H1 (cell line): ENCODE data around the gene CTNNA3. TPM values are rescaled to one million over a fixed set of nuclear protein-coding genes. Genes with fewer than 3 reads are reported as not detected.

Experiments
- CTCF ChIA-PET: fragments of 300-600 bp; sonication (Branson Sonifier 250); formaldehyde crosslinking; loops from one replicate; lab custom pipeline; 2021; ENCODE audit not compliant: partially characterized antibody; lab: Charles Lee
- POLR2A ChIA-PET: fragments of 300-600 bp; sonication (Branson Sonifier 250); formaldehyde crosslinking; loops from one replicate; lab custom pipeline; 2021; ENCODE audit warnings: inconsistent platforms; ENCODE audit not compliant: partially characterized antibody; lab: Charles Lee
- DNase-seq, 2 experiments: peaks; one replicate each; pipeline versions ENCODE4 v3.0.0 to v3.0.0-alpha.2; 2010 to 2022; ENCODE audit warnings: low spot score in 2 of 2, low read depth in 1 of 2, mixed read lengths in 1 of 2
- FAIRE-seq: peaks from 2 replicates; lab custom pipeline; 2011; peaks lifted over from hg19 to GRCh38; lab: Jason Lieb, UNC
- H2AFZ ChIP-seq: 2 replicates; pipeline ENCODE4 v1.8.1; 2012; ENCODE audit warnings: low read length, inconsistent platforms
- H2AK5ac ChIP-seq: 2 replicates; pipeline ENCODE4 v1.6.1; 2013; ENCODE audit warnings: low read depth, low read length
- H2BK120ac ChIP-seq: replicated peaks from 2 replicates; pipeline ENCODE3; 2013; ENCODE audit warnings: low read depth, low read length, inconsistent platforms
- H2BK12ac ChIP-seq: 2 replicates; pipeline ENCODE4 v1.6.1; 2013; ENCODE audit warnings: low read depth, low read length
- H2BK15ac ChIP-seq: 2 replicates; pipeline ENCODE4 v1.6.1; 2013; ENCODE audit warnings: low read length
- H2BK20ac ChIP-seq: 2 replicates; pipeline ENCODE4 v1.6.1; 2013; ENCODE audit warnings: low read length
- H2BK5ac ChIP-seq: 2 replicates; pipeline ENCODE4 v1.6.1; 2013; ENCODE audit warnings: low read depth, low read length
- H3K14ac ChIP-seq: 2 replicates; pipeline ENCODE4 v1.6.1; 2013; ENCODE audit warnings: inconsistent platforms; ENCODE audit not compliant: insufficient read length
- H3K18ac ChIP-seq: 2 replicates; pipeline ENCODE4 v1.6.1; 2013; ENCODE audit warnings: low read length; ENCODE audit errors: extremely low read depth
- H3K23ac ChIP-seq: 2 replicates; pipeline ENCODE4 v1.6.1; 2013; ENCODE audit warnings: inconsistent platforms; ENCODE audit not compliant: insufficient read length
- H3K23me2 ChIP-seq: 2 replicates; pipeline ENCODE4 v1.6.1; 2013; ENCODE audit warnings: low read depth, low read length
- H3K27ac ChIP-seq: 2 replicates; pipeline ENCODE4 v1.6.1; 2011; ENCODE audit warnings: low read depth, low read length, inconsistent platforms
- H3K27me3 ChIP-seq, 4 experiments: replicated peaks in 1 of 4; 1 replicate in 1 of 4; 2 replicates in 3 of 4; pipeline versions ENCODE4 v1.6.1 to v1.8.1; 2011 to 2013; ENCODE audit warnings: low read length in 3 of 4, mild to moderate bottlenecking in 3 of 4, inconsistent platforms in 2 of 4, mixed read lengths in 2 of 4, moderate library complexity in 1 of 4; ENCODE audit not compliant: control insufficient read depth in 3 of 4, insufficient read depth in 3 of 4; ENCODE audit errors: extremely low read depth in 1 of 4
- H3K36me3 ChIP-seq, 4 experiments: 2 replicates each; pipeline versions ENCODE4 v1.6.1 to v1.8.1; 2011 to 2013; ENCODE audit warnings: mild to moderate bottlenecking in 4 of 4, low read length in 3 of 4, moderate library complexity in 2 of 4, control low read depth in 1 of 4, inconsistent platforms in 1 of 4; ENCODE audit not compliant: insufficient read depth in 4 of 4, control insufficient read depth in 2 of 4
- H3K4ac ChIP-seq: replicated peaks from 2 replicates; pipeline ENCODE3; 2013; ENCODE audit warnings: low read length, low read depth, mixed read lengths, inconsistent platforms; ENCODE audit not compliant: insufficient read length
- H3K4me1 ChIP-seq, 4 experiments: replicated peaks in 1 of 4; 1 replicate in 1 of 4; 2 replicates in 3 of 4; pipeline versions ENCODE4 v1.6.1 to v1.8.1; 2011 to 2013; ENCODE audit warnings: low read length in 3 of 4, inconsistent platforms in 2 of 4, mixed read lengths in 1 of 4; ENCODE audit not compliant: insufficient read depth in 4 of 4, control insufficient read depth in 3 of 4
- H3K4me2 ChIP-seq, 2 experiments: 2 replicates each; pipeline versions ENCODE4 v1.6.1 to v1.8.1; 2011 to 2013; ENCODE audit warnings: low read depth in 2 of 2, low read length in 2 of 2, control low read depth in 1 of 2, inconsistent platforms in 1 of 2, mild to moderate bottlenecking in 1 of 2; ENCODE audit not compliant: insufficient read depth in 1 of 2
- H3K4me3 ChIP-seq, 4 experiments: fragments of 200-600, 300-600 bp in 1 of 4; sonication (generic), shearing (Covaris generic), sonication (Bioruptor Twin) in 1 of 4; 2 replicates each; pipeline versions ENCODE4 v1.5.1 to v1.8.1; 2011 to 2016; ENCODE audit warnings: low read length in 4 of 4, low read depth in 3 of 4, control low read depth in 2 of 4, inconsistent platforms in 2 of 4, mild to moderate bottlenecking in 2 of 4, mixed read lengths in 1 of 4, moderate library complexity in 1 of 4; ENCODE audit not compliant: insufficient read depth in 2 of 4; ENCODE audit errors: extremely low read depth in 1 of 4
- H3K56ac ChIP-seq: replicated peaks from 2 replicates; pipeline ENCODE3; 2013; ENCODE audit warnings: low read depth, mild to moderate bottlenecking, mixed read lengths, low read length, inconsistent platforms; ENCODE audit not compliant: insufficient read length
- H3K79me1 ChIP-seq: 2 replicates; pipeline ENCODE4 v1.6.1; 2013; ENCODE audit warnings: low read depth, low read length, control low read depth
- H3K79me2 ChIP-seq, 2 experiments: 2 replicates each; pipeline versions ENCODE4 v1.6.1 to v1.8.1; 2012 to 2013; ENCODE audit warnings: low read length in 2 of 2, mild to moderate bottlenecking in 2 of 2, inconsistent platforms in 1 of 2; ENCODE audit not compliant: insufficient read depth in 2 of 2, control insufficient read depth in 1 of 2
- H3K9ac ChIP-seq, 4 experiments: replicated peaks in 1 of 4; 1 replicate in 1 of 4; 2 replicates in 3 of 4; pipeline versions ENCODE4 v1.6.1 to v1.8.1; 2011 to 2013; ENCODE audit warnings: low read depth in 3 of 4, low read length in 3 of 4, control low read depth in 2 of 4, mild to moderate bottlenecking in 2 of 4, moderate library complexity in 2 of 4, inconsistent platforms in 1 of 4; ENCODE audit errors: extremely low read depth in 1 of 4
- H3K9me3 ChIP-seq, 2 experiments: 2 replicates each; pipeline versions ENCODE4 v1.6.1 to v1.8.1; 2012 to 2013; ENCODE audit warnings: mild to moderate bottlenecking in 2 of 2, moderate library complexity in 2 of 2, control low read depth in 1 of 2, inconsistent platforms in 1 of 2, low read depth in 1 of 2, low read length in 1 of 2, mixed read lengths in 1 of 2; ENCODE audit not compliant: insufficient read depth in 2 of 2
- H4K20me1 ChIP-seq, 2 experiments: replicated peaks in 1 of 2; 2 replicates each; pipeline versions ENCODE3 to v1.8.1; 2011 to 2013; ENCODE audit warnings: inconsistent platforms in 2 of 2, low read length in 2 of 2, mild to moderate bottlenecking in 1 of 2; ENCODE audit not compliant: insufficient read depth in 2 of 2, control insufficient read depth in 1 of 2
- H4K5ac ChIP-seq: 2 replicates; pipeline ENCODE4 v1.6.1; 2013; ENCODE audit warnings: low read length, low read depth, mixed read lengths, inconsistent platforms; ENCODE audit not compliant: insufficient read length
- H4K8ac ChIP-seq: 2 replicates; pipeline ENCODE4 v1.8.0; 2013; ENCODE audit warnings: mild to moderate bottlenecking, moderate library complexity, low read length, inconsistent platforms; ENCODE audit not compliant: insufficient read depth; ENCODE audit errors: extremely low read depth
- H4K91ac ChIP-seq: replicated peaks from 2 replicates; pipeline ENCODE3; 2013; ENCODE audit warnings: low read length, mixed read lengths, inconsistent platforms; ENCODE audit not compliant: insufficient read length
- CHD2 ChIP-seq: IDR thresholded peaks from 2 replicates; pipeline ENCODE4 v1.6.1; 2012; ENCODE audit warnings: low read length, improper control_type of control experiment
- CTBP2 ChIP-seq: IDR thresholded peaks from 2 replicates; pipeline ENCODE4 v1.7.0; 2011; ENCODE audit warnings: borderline replicate concordance, mild to moderate bottlenecking, moderate library complexity, mixed read lengths, low read length; ENCODE audit not compliant: insufficient read depth, insufficient read length
- KDM1A ChIP-seq: fragments of 200-600, 300-600 bp; sonication (generic); IDR thresholded peaks from 2 replicates; pipeline ENCODE4 v1.7.1; 2016; ENCODE audit warnings: mild to moderate bottlenecking, low read length, borderline replicate concordance
- NANOG ChIP-seq: IDR thresholded peaks from 2 replicates; pipeline ENCODE4 v1.6.1; 2011; ENCODE audit warnings: low read length, low read depth, mild to moderate bottlenecking, inconsistent platforms; ENCODE audit not compliant: insufficient read depth, poor library complexity, severe bottlenecking
- POLR2AphosphoS5 ChIP-seq: IDR thresholded peaks from 2 replicates; pipeline ENCODE4 v1.6.1; 2011; ENCODE audit warnings: low read depth, low read length
- POU5F1 ChIP-seq: IDR thresholded peaks from 2 replicates; pipeline ENCODE4 v1.6.1; 2011; ENCODE audit warnings: low read depth, mild to moderate bottlenecking, low read length, moderate library complexity
- RAD21 ChIP-seq, 2 experiments: IDR thresholded peaks in 1 of 2; conservative IDR thresholded peaks in 1 of 2; 2 replicates each; pipeline ENCODE4 v1.6.1; 2011; ENCODE audit warnings: low read depth in 2 of 2, low read length in 2 of 2, improper control_type of control experiment in 1 of 2, inconsistent platforms in 1 of 2, mild to moderate bottlenecking in 1 of 2, moderate library complexity in 1 of 2
- RBBP5 ChIP-seq: IDR thresholded peaks from 2 replicates; pipeline ENCODE4 v1.7.1; 2012; ENCODE audit warnings: low read depth, mild to moderate bottlenecking, inconsistent platforms, low read length, moderate library complexity, borderline replicate concordance
- RNF2 ChIP-seq: fragments of 200-900, 300-1000 bp; sonication (generic); IDR thresholded peaks from 2 replicates; pipeline ENCODE4 v1.7.1; 2016; ENCODE audit warnings: borderline replicate concordance, low read depth, mild to moderate bottlenecking, antibody characterized with exemption, low read length; ENCODE audit not compliant: poor library complexity, severe bottlenecking; ENCODE audit errors: missing control alignments
- SIRT6 ChIP-seq: IDR thresholded peaks from one replicate; pipeline ENCODE4 v1.7.1; 2012; ENCODE audit warnings: low read length, inconsistent platforms
- SP1 ChIP-seq: IDR thresholded peaks from 2 replicates; pipeline ENCODE4 v1.6.1; 2011; ENCODE audit warnings: low read depth, low read length
- SP2 ChIP-seq: IDR thresholded peaks from 2 replicates; pipeline ENCODE4 v1.6.1; 2012; ENCODE audit warnings: mild to moderate bottlenecking, low read length, inconsistent platforms
- SP4 ChIP-seq: IDR thresholded peaks from 2 replicates; pipeline ENCODE4 v1.6.1; 2012; ENCODE audit warnings: low read length, inconsistent platforms
- YY1 ChIP-seq: IDR thresholded peaks from 2 replicates; pipeline ENCODE4 v1.6.1; 2011; ENCODE audit warnings: low read depth, mild to moderate bottlenecking, low read length
- ZNF274 ChIP-seq: IDR thresholded peaks from 2 replicates; pipeline ENCODE4 v1.7.0; 2012; ENCODE audit warnings: low read length, borderline replicate concordance; ENCODE audit errors: extremely low read depth
- WGBS, 2 experiments: shearing (Covaris generic) in 1 of 2; methylation state at CpG; one replicate each; pipeline versions ENCODE4 v1.1.6 to v1.1.7; 2013 to 2015; ENCODE audit warnings: low lambda C conversion rate in 2 of 2, mixed read lengths in 2 of 2, inconsistent platforms in 1 of 2, low coverage in 1 of 2, missing lambda C conversion rate in 1 of 2; ENCODE audit not compliant: insufficient replicate concordance in 2 of 2, insufficient coverage in 1 of 2, insufficient read length in 1 of 2; ENCODE audit errors: extremely low coverage in 1 of 2, missing lambda C conversion rate in 1 of 2; 5-methylcytosine and 5-hydroxymethylcytosine counted together
- polyA plus RNA-seq, 7 experiments: library from polyadenylated mRNA; depleted of rRNA in 3 of 7; stranded (reverse) in 5 of 7; unstranded in 2 of 7; fragments of >200 nt in 5 of 7; fragments of 200-250 nt in 2 of 7; gene quantifications; 1 replicate in 5 of 7; 2 replicates in 1 of 7; 4 replicates in 1 of 7; pipeline versions ENCODE4 v1.2.1 to v1.2.3, GENCODE V29; 2011 to 2013; ENCODE audit warnings: missing spikeins in 2 of 7, mixed read lengths in 2 of 7
- total RNA-seq: library from RNA; stranded (reverse); fragmentation: NEBNext Ultra II Directional; extraction: Animal tissue kit (Norgen Biotek cat#: 25700); gene quantifications from 2 replicates; pipeline ENCODE4 v1.2.1, GENCODE V29; 2021

Gene CTNNA3
- total and polyA plus RNA-seq, 2 of the 8 experiments (the other 6 are each of a cell fraction or from before 2014, with no cell fraction given), result 1.3 to 1.5 TPM

DNA sequence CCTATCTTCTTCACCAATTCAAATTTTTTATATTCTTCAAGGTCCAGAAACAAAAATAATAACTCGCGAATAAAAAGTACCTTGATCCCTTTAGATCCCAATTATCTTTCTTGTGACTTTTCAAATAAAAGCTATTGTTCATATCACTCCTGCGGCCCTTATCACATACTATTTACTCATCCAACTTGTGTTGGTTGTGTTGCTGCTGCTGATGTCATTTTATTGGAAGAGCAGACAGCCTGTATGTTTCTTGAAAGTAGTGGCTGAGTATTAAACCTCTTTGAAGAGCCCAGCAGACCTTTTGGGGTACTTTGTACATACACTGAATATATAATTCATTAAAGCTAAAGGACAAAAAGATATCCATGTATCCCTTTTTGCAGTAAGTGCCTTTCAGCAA lies 231.7 kb downstream of the CTNNA3 start:
- no peak overlapping the region for H3K4me2 ChIP-seq
- H2BK15ac ChIP-seq, result no peak overlapping the region
- no peak overlapping the region for H3K56ac ChIP-seq
- no peak overlapping the region for H3K18ac ChIP-seq
- no peak overlapping the region for H4K91ac ChIP-seq
- ChIA-PET POLR2A (no interaction called here), CTCF (interaction anchor here (0.5 to 1.5 kb wide), 2 partner anchors 12 to 491 kb away, joined by 3 read pairs; no protein-coding TSS in a partner anchor)
- H3K27me3 ChIP-seq, result no peaks in the 10 kb centered on the region
- H3K4ac ChIP-seq, result no peak overlapping the region
- H3K79me2 ChIP-seq, result no peaks in the 10 kb centered on the region
- no peak overlapping the region for H2BK20ac ChIP-seq
- no peak overlapping the region for H2AFZ ChIP-seq
- H4K20me1 ChIP-seq, result no peaks in the 10 kb centered on the region
- H3K23me2 ChIP-seq, result no peaks in the 10 kb centered on the region
- no peak overlapping the region for H3K27ac ChIP-seq
- no peak overlapping the region for H3K14ac ChIP-seq
- H2AK5ac ChIP-seq, result no peak overlapping the region
- no peak for TF ChIP-seq SP4
- TF ChIP-seq RBBP5, result no peak
- TF ChIP-seq SP2, result no peak
- TF ChIP-seq NANOG, result no peak
- no peak for TF ChIP-seq CTBP2
- no peak for TF ChIP-seq ZNF274
- no peak for TF ChIP-seq SP1
- no peak for TF ChIP-seq YY1
- TF ChIP-seq KDM1A, result no peak
- no peak for TF ChIP-seq SIRT6
- no peak for TF ChIP-seq RNF2
- no peak for TF ChIP-seq POLR2AphosphoS5
- no peak for TF ChIP-seq POU5F1
- no peak for TF ChIP-seq RAD21 (IDR thresholded peaks at IDR 0.05 in 1 of 2, conservative IDR thresholded peaks at IDR 0.05 in 1 of 2; ENCODE audit: low read depth in 2 of 2, low read length in 2 of 2)
- TF ChIP-seq CHD2, result no peak
- H4K5ac ChIP-seq, result no peak overlapping the region
- DNase-seq (no peak), FAIRE-seq (no peak)
- H3K4me1 ChIP-seq, result no peaks in the 10 kb centered on the region
- H3K79me1 ChIP-seq, result no peaks in the 10 kb centered on the region
- H3K36me3 ChIP-seq, result no peaks in the 10 kb centered on the region
- no peaks in the 10 kb centered on the region for H3K9me3 ChIP-seq
- no peak overlapping the region for H3K9ac ChIP-seq
- no peak overlapping the region for H3K23ac ChIP-seq
- H2BK12ac ChIP-seq, result no peak overlapping the region
- no peak overlapping the region for H4K8ac ChIP-seq
- H2BK5ac ChIP-seq, result no peak overlapping the region
- no peak overlapping the region for H2BK120ac ChIP-seq
- 84 to 100% methylated on average over 2 to 3 of the region's 3 CpGs for WGBS, 2 experiments
- H3K4me3 ChIP-seq, result no peak overlapping the region
